Ishikawa (cell line): ENCODE data around the gene DNASE1L3.

Experiments
- CEBPB ChIP-seq: IDR thresholded peaks from 2 replicates; pipeline ENCODE4 v1.6.1; 2012
- CREB1 ChIP-seq: IDR thresholded peaks from 2 replicates; pipeline ENCODE4 v1.6.1; 2012; ENCODE audit warnings: low read depth
- EGR1 ChIP-seq: IDR thresholded peaks from 2 replicates; pipeline ENCODE4 v1.6.1; 2012
- EP300 ChIP-seq: IDR thresholded peaks from 2 replicates; pipeline ENCODE4 v1.6.1; 2012; ENCODE audit warnings: borderline replicate concordance
- FOXM1 ChIP-seq: IDR thresholded peaks from 2 replicates; pipeline ENCODE4 v1.6.1; 2012; ENCODE audit warnings: low read depth, borderline replicate concordance
- MAX ChIP-seq: IDR thresholded peaks from 2 replicates; pipeline ENCODE4 v1.6.1; 2012
- NFIC ChIP-seq: IDR thresholded peaks from 2 replicates; pipeline ENCODE4 v1.6.1; 2012
- RAD21 ChIP-seq: IDR thresholded peaks from 2 replicates; pipeline ENCODE4 v1.6.1; 2012; ENCODE audit warnings: low read depth
- REST ChIP-seq: IDR thresholded peaks from 2 replicates; pipeline ENCODE4 v1.6.1; 2012; ENCODE audit warnings: low read depth, mild to moderate bottlenecking
- TAF1 ChIP-seq: IDR thresholded peaks from 2 replicates; pipeline ENCODE4 v1.6.1; 2012; ENCODE audit warnings: low read depth, mild to moderate bottlenecking
- TCF12 ChIP-seq: IDR thresholded peaks from 2 replicates; pipeline ENCODE4 v1.6.1; 2012; ENCODE audit warnings: low read depth
- TEAD4 ChIP-seq: IDR thresholded peaks from 2 replicates; pipeline ENCODE4 v1.6.1; 2012
- USF1 ChIP-seq: IDR thresholded peaks from 2 replicates; pipeline ENCODE4 v1.6.1; 2012
- YY1 ChIP-seq: IDR thresholded peaks from 2 replicates; pipeline ENCODE4 v1.6.1; 2012; ENCODE audit warnings: low read depth
- ZBTB7A ChIP-seq: IDR thresholded peaks from 2 replicates; pipeline ENCODE4 v1.6.1; 2012; ENCODE audit warnings: low read depth

The DNASE1L3 gene

GRCh38 chr3:58170376-58170775, 40.4 kb downstream of the DNASE1L3 start:
- TF ChIP-seq TEAD4 (no peak), ZBTB7A (no peak), CREB1 (no peak), USF1 (no peak), TCF12 (no peak), NFIC (no peak), TAF1 (no peak), FOXM1 (no peak), YY1 (no peak), EP300 (no peak), REST (no peak), MAX (no peak), EGR1 (no peak), CEBPB (no peak), RAD21 (no peak)

DNA sequence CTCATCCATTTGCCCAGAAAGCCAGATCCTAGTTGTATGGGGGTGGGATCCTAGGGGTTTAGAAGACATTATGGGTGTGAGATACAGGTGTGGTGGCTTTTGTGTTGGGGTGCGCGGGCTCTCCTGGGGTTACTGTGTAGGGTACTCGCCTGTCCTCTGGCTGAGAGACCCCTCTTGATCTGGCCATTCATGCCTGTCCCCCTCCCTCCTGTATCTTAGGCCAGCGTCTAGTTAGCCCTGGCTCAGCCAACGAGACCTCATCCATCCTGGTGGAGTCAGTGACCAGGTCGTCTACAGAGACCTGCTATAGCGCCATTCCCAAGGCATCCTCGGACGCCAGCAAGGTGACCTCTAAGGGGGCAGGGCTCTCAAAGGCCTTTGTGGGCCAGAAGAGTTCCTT, 41.4 kb downstream of the DNASE1L3 start:
- TF ChIP-seq YY1 (no peak), NFIC (no peak), CEBPB (no peak), TEAD4 (no peak), FOXM1 (no peak), TCF12 (no peak), ZBTB7A (no peak), EP300 (no peak), REST (no peak)

DNA sequence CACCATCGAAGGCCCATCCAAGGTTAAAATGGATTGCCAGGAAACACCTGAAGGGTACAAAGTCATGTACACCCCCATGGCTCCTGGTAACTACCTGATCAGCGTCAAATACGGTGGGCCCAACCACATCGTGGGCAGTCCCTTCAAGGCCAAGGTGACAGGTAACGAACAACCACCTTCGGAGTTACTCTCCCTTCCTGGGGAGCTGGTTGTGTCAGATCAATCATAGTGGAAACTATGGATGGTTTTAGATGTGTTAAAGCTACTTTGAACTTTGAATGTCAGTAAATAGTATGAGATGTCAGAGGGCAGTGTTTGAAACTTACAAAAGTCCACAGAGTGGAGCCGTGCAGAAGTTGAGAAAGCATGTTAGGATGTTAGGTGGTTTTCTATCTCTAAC, 42.3 kb downstream of the DNASE1L3 start:
- TF ChIP-seq MAX (no peak), CEBPB (no peak), FOXM1 (no peak), TCF12 (no peak), NFIC (no peak), YY1 (no peak), CREB1 (no peak), TAF1 (no peak)

DNA sequence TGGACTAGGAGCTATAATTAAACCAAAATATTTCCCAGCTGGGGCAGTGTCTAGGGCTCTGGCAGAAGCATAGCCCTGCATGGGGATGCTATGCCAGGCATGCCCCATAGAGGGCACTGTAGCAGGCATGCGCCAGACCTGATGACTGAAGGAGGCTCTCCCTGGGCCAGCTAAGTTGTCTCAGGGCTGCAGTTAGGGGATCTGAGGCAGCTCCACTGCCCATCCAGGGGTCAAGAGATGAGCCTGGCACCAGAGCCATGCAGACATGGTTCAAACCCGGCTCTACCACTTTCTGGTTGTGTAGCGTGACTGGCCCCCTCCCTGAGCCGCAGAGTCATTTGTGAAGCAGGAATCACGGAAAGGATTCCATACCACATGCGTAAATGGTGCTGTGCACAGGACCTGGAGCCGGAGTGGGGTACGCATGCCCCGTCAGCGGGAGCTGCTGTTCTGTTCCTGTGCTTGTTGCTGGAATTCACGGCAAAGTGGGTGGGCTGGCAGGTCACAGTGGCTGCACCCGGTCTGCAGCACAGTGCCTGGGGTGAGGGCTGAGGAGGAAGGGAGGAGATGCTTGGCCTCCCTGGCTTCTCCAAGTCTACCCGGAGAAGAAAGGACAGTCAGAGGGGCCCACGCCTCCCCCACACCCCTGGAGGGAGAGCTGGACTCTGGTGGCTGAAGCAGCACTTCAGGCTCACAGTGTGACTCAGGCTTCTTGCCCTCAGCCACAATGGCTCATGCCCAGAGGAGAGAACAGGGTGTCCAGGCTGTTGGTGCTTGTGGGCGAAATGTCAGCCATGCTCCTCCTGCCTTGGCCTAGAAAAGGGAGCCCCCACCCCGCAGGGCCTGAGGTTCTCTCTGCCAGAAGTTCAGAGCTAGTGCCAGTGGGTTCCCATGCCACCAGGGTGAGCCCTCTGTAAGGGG, 43.1 kb downstream of the DNASE1L3 start:
- no peak for TF ChIP-seq TCF12
- no peak for TF ChIP-seq CREB1
- no peak for TF ChIP-seq NFIC
- peak; percentile 47; the same call in 1 of the 2 replicates for TF ChIP-seq RAD21
- no peak for TF ChIP-seq ZBTB7A
- no peak for TF ChIP-seq CEBPB
- TF ChIP-seq TEAD4 = peak; percentile 39; the same call in 1 of the 2 replicates

- TF ChIP-seq EGR1 (no peak), EP300 (peak; percentile 26; the same call in 1 of the 2 replicates), TEAD4 (peak; percentile 91)
Measured at GRCh38 chr3:58164906-58165821, 45.6 kb downstream of the DNASE1L3 start.

- TF ChIP-seq TEAD4 (peak; percentile 65), USF1 (no peak; the same call in 1 of the 2 replicates), CEBPB (peak; percentile 60; the same call in 1 of the 2 replicates), CREB1 (peak; percentile 48; the same call in 1 of the 2 replicates), NFIC (peak; percentile 100), FOXM1 (peak; percentile 75; the same call in 1 of the 2 replicates), EGR1 (no peak), MAX (peak; percentile 87), RAD21 (peak; percentile 27; the same call in 1 of the 2 replicates), ZBTB7A (peak; percentile 63), EP300 (peak; percentile 95), YY1 (peak; percentile 60), TCF12 (peak; percentile 95), REST (no peak), TAF1 (no peak)
Measured at GRCh38 chr3:58164199-58164879, 46.4 kb downstream of the DNASE1L3 start.
